ENCODE measurements around the gene PEF1. TPM values are rescaled to one million over a fixed set of nuclear protein-coding genes. Genes with fewer than 3 reads are reported as not detected.

PEF1 gene
- total RNA-seq, 5 donors from 2014 or later (not counting 1 experiment from before 2014, with no cell fraction given), result 38.7 to 49.8 (median 42.4) TPM

- no peaks in the 10 kb centered on the region for H3K9me3 ChIP-seq
- peaks cover 3 to 12% of the 10 kb centered on the region in 2 donors for H3K27me3 Mint-ChIP-seq
- POLR2A ChIA-PET, result no interaction called here
- peaks cover 24% of the 10 kb centered on the region for H3K36me3 Mint-ChIP-seq
- peaks cover 0 to 4% (median 3%) of the 10 kb centered on the region in 3 donors for H3K4me1 Mint-ChIP-seq
- H3K27me3 ChIP-seq (replicated peaks in 1 of 2; ENCODE audit: control insufficient read depth in 2 of 2, extremely low read depth in 1 of 2, insufficient read depth in 2 of 2, low read length in 1 of 2), result peaks cover 0 to 17% of the 10 kb centered on the region in 2 experiments
- no peak overlapping the region for H3K4me3 Mint-ChIP-seq
- no peak overlapping the region for H3K4me3 ChIP-seq (ENCODE audit: control insufficient read depth in 1 of 2, extremely low read depth in 1 of 2, low read length in 1 of 2)
- no peak for DNase-seq
- no peaks in the 10 kb centered on the region for H3K9me3 Mint-ChIP-seq
- no peak for ATAC-seq (replicated peaks in 1 of 4)
- H3K27ac Mint-ChIP-seq, result no peak overlapping the region
- H3K36me3 ChIP-seq (ENCODE audit: control insufficient read depth in 2 of 2, extremely low read depth in 1 of 2, insufficient read depth in 1 of 2, low read length in 1 of 2), result peaks cover 6 to 17% of the 10 kb centered on the region in 2 donors
- peaks cover 0 to 1% of the 10 kb centered on the region in 2 experiments for H3K4me1 ChIP-seq (ENCODE audit: control insufficient read depth in 1 of 2, extremely low read depth in 1 of 2, insufficient read depth in 2 of 2, low read length in 2 of 2)
- CTCF ChIA-PET, result no interaction called here
- no peak overlapping the region for H3K27ac ChIP-seq (ENCODE audit: low read length)
- 97% methylated on average over 6 of the region's 12 CpGs for WGBS (ENCODE audit: insufficient coverage)
These were observed 21.3 kb downstream of the PEF1 start for GRCh38 chr1:31623365-31623764.

DNA sequence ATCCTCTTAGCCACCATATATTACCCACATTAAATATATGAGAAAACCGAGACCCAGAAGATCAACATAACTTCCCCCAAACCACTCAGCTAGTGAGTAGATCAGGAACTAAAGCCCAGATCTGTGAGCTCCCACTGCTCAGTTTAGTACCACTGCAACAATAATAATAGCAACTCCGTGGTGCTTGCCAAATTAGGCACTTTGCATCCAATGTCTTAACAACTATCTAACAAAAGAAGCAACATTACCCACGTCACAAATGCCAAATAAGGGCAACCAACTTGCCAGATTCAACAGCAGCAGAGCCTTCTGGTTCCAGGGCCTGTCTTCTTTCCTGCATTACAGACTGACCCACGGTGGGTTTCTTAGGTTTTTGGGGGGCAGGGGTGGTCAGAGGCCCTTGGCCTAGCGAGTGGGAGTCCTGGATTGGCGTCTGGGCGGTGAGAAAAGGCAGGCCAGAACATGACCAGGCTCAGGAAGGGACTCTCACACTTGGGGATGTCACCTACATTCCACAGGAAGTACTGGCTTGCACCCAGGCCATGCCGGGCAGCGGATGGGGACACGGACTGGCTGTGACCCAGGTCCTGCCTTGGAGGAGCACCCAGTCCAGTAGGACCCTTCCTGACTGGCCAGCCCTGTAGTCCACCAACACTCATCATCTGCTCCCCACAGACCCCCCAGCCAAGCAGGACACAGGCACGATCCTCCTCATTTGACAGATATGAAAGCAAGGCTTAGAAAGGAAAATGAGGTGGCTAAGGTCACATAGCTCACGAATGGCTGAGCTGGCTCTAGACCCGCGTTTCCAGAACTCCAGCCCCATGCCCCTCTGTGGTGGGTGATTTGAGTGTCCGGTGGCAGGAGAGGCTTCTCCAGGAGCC, 22.6 kb downstream of the PEF1 start:
- DNase-seq, result peak in 1 of 35 experiments; percentile 21
- no peaks in the 10 kb centered on the region for H3K9me3 ChIP-seq
- POLR2A ChIA-PET, result no interaction called here
- peaks cover 0 to 30% of the 10 kb centered on the region in 2 experiments for H3K27me3 ChIP-seq (replicated peaks in 1 of 2; ENCODE audit: control insufficient read depth in 2 of 2, extremely low read depth in 1 of 2, insufficient read depth in 2 of 2, low read length in 1 of 2)
- peaks cover 0 to 5% of the 10 kb centered on the region in 2 donors for H3K36me3 ChIP-seq (ENCODE audit: control insufficient read depth in 2 of 2, extremely low read depth in 1 of 2, insufficient read depth in 1 of 2, low read length in 1 of 2)
- CTCF ChIA-PET, result no interaction called here
- H3K27ac ChIP-seq (ENCODE audit: low read length), result no peak overlapping the region
- 80% methylated on average over 14 of the region's 15 CpGs for WGBS (ENCODE audit: insufficient coverage)
- no peak for ATAC-seq (replicated peaks in 1 of 4)
- H3K9me3 Mint-ChIP-seq, result no peaks in the 10 kb centered on the region
- peaks cover 3 to 8% (median 7%) of the 10 kb centered on the region in 3 donors for H3K4me1 Mint-ChIP-seq
- H3K4me3 ChIP-seq (ENCODE audit: control insufficient read depth in 1 of 2, extremely low read depth in 1 of 2, low read length in 1 of 2), result no peak overlapping the region
- H3K27me3 Mint-ChIP-seq, result peaks cover 6 to 19% of the 10 kb centered on the region in 2 donors
- no peak overlapping the region for H3K27ac Mint-ChIP-seq
- H3K36me3 Mint-ChIP-seq, result peaks cover 14% of the 10 kb centered on the region
- peaks cover 0 to 13% of the 10 kb centered on the region in 2 experiments for H3K4me1 ChIP-seq (ENCODE audit: control insufficient read depth in 1 of 2, extremely low read depth in 1 of 2, insufficient read depth in 2 of 2, low read length in 2 of 2)
- no peak overlapping the region for H3K4me3 Mint-ChIP-seq

DNA sequence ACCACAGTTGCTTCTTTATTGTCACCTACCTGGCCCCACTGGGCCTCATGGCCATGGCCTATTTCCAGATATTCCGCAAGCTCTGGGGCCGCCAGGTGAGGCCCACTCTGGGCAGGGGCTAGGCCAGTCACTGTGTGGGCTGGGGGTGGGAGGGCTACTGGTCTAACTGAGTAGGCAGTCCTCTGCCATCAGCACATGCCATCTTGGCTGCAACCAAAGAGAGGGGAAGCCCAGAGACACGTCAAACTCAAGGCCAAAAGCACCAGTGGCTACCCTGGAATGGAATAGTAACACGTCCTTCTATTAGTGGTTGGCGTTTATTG, 23.2 kb downstream of the PEF1 start:
- H3K27me3 ChIP-seq (replicated peaks in 1 of 2; ENCODE audit: control insufficient read depth in 2 of 2, extremely low read depth in 1 of 2, insufficient read depth in 2 of 2, low read length in 1 of 2), result peaks cover under 1 to 36% of the 10 kb centered on the region in 2 experiments
- no peak overlapping the region for H3K4me3 Mint-ChIP-seq
- peaks cover 5 to 12% (median 7%) of the 10 kb centered on the region in 3 donors for H3K4me1 Mint-ChIP-seq
- 80% methylated on average over 1 of the region's 5 CpGs for WGBS (ENCODE audit: insufficient coverage)
- H3K4me3 ChIP-seq (ENCODE audit: control insufficient read depth in 1 of 2, extremely low read depth in 1 of 2, low read length in 1 of 2), result no peak overlapping the region
- ATAC-seq (replicated peaks in 1 of 4) (no peak), DNase-seq (peak in 1 of 35 experiments; percentile 14)
- no peaks in the 10 kb centered on the region for H3K36me3 ChIP-seq (ENCODE audit: control insufficient read depth in 2 of 2, extremely low read depth in 1 of 2, insufficient read depth in 1 of 2, low read length in 1 of 2)
- ChIA-PET POLR2A (interaction anchor here in 1 of 2 donors (0.6 kb wide), 1 partner anchor 15 kb away, joined by 4 read pairs; no protein-coding TSS in a partner anchor), CTCF (no interaction called here)
- no peak overlapping the region for H3K27ac ChIP-seq (ENCODE audit: low read length)
- H3K9me3 Mint-ChIP-seq, result no peaks in the 10 kb centered on the region
- H3K9me3 ChIP-seq, result no peaks in the 10 kb centered on the region
- peaks cover 0 to 14% of the 10 kb centered on the region in 2 experiments for H3K4me1 ChIP-seq (ENCODE audit: control insufficient read depth in 1 of 2, extremely low read depth in 1 of 2, insufficient read depth in 2 of 2, low read length in 2 of 2)
- H3K36me3 Mint-ChIP-seq, result peaks cover 11% of the 10 kb centered on the region
- peaks cover 12 to 25% of the 10 kb centered on the region in 2 donors for H3K27me3 Mint-ChIP-seq
- H3K27ac Mint-ChIP-seq, result no peak overlapping the region

DNA sequence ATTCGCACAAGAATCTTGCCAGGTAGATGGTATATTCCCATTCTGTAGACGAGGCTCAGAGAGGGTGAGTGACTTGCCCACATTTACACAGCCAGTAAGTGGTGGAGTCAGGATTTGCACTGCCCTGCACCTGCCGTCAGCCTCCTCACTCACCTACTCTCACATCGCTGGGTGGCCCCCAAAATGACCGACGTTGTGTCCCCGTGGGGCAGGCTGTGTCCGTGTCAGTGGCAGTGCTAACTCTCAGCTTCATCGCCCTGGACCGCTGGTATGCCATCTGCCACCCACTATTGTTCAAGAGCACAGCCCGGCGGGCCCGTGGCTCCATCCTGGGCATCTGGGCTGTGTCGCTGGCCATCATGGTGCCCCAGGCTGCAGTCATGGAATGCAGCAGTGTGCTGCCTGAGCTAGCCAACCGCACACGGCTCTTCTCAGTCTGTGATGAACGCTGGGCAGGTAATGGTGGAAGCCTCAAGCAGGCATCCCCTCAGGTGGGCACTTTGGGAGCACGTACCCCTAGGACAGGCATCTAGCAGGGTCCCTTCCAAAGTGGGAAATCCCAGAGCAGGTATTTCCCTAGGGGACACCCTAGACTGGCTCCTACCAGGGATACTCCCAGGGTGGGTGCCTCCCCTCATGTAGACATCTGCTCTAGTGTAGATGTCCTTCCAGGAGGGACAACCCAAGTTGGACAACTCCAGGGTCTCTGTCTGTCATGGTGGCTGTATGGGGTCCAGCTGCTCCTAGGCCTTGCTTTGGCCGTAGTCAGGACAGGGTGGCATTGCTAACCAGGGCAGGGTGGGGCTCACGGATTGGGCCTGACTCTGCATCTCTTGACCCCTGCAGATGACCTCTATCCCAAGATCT, 23.8 kb downstream of the PEF1 start:
- H3K27me3 ChIP-seq (replicated peaks in 1 of 2; ENCODE audit: control insufficient read depth in 2 of 2, extremely low read depth in 1 of 2, insufficient read depth in 2 of 2, low read length in 1 of 2), result peaks cover 2 to 42% of the 10 kb centered on the region in 2 experiments
- H3K36me3 Mint-ChIP-seq, result peaks cover 11% of the 10 kb centered on the region
- DNase-seq (peak in 1 of 35 experiments; percentile 19), ATAC-seq (replicated peaks in 1 of 4) (no peak)
- WGBS (ENCODE audit: insufficient coverage), result 94% methylated on average over 18 of the region's 20 CpGs
- no peak overlapping the region for H3K4me3 Mint-ChIP-seq
- H3K9me3 ChIP-seq, result no peaks in the 10 kb centered on the region
- H3K4me3 ChIP-seq (ENCODE audit: control insufficient read depth in 1 of 2, extremely low read depth in 1 of 2, low read length in 1 of 2), result no peak overlapping the region
- no peak overlapping the region for H3K27ac Mint-ChIP-seq
- no peaks in the 10 kb centered on the region for H3K36me3 ChIP-seq (ENCODE audit: control insufficient read depth in 2 of 2, extremely low read depth in 1 of 2, insufficient read depth in 1 of 2, low read length in 1 of 2)
- ChIA-PET POLR2A (interaction anchor here in 1 of 2 donors (0.6 kb wide), 1 partner anchor 16 kb away, joined by 4 read pairs; no protein-coding TSS in a partner anchor), CTCF (no interaction called here)
- H3K27me3 Mint-ChIP-seq, result peaks cover 18 to 31% of the 10 kb centered on the region in 2 donors
- H3K27ac ChIP-seq (ENCODE audit: low read length), result no peak overlapping the region
- peaks cover 5 to 12% (median 7%) of the 10 kb centered on the region in 3 donors for H3K4me1 Mint-ChIP-seq
- no peaks in the 10 kb centered on the region for H3K9me3 Mint-ChIP-seq
- peaks cover 0 to 14% of the 10 kb centered on the region in 2 experiments for H3K4me1 ChIP-seq (ENCODE audit: control insufficient read depth in 1 of 2, extremely low read depth in 1 of 2, insufficient read depth in 2 of 2, low read length in 2 of 2)

DNA sequence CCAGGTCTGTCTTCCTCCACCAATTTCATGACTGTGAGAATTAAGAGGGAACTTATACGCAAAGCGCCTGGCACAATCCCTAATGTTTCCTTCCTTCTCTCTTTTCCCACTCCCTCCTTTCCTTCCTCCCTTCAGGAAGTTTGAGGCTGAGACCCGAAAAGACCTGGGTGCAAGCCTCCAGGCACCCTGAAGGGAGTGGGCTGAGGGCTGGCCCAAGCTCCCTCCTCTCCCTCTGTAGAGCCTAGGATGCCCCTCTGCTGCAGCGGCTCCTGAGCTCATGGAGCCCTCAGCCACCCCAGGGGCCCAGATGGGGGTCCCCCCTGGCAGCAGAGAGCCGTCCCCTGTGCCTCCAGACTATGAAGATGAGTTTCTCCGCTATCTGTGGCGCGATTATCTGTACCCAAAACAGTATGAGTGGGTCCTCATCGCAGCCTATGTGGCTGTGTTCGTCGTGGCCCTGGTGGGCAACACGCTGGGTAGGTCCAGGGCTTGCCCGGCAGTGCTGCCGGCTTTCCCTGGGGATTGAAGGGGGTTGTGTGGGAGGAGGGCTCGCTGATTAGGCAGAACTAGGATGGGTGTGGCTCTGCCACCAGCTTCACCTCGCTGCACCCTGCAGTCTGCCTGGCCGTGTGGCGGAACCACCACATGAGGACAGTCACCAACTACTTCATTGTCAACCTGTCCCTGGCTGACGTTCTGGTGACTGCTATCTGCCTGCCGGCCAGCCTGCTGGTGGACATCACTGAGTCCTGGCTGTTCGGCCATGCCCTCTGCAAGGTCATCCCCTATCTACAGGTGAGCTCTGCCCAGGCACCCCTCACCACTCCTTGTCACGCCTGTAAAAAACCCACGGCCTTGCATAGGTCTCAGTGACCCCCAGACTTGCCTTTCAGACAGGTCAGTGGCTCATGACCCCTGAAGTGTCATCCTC, 25.5 kb downstream of the PEF1 start:
- H3K9me3 ChIP-seq, result no peaks in the 10 kb centered on the region
- H3K27ac Mint-ChIP-seq, result no peak overlapping the region
- no peak overlapping the region for H3K4me3 ChIP-seq (ENCODE audit: control insufficient read depth in 1 of 2, extremely low read depth in 1 of 2, low read length in 1 of 2)
- ChIA-PET POLR2A (interaction anchor here in 1 of 2 donors (0.6 kb wide), 1 partner anchor 16 kb away, joined by 3 read pairs; no protein-coding TSS in a partner anchor), CTCF (interaction anchor here in 1 of 2 donors (0.7 kb wide), 1 partner anchor 485 kb away, joined by 3 read pairs; no protein-coding TSS in a partner anchor)
- H3K4me1 ChIP-seq (ENCODE audit: control insufficient read depth in 1 of 2, extremely low read depth in 1 of 2, insufficient read depth in 2 of 2, low read length in 2 of 2), result peaks cover 0 to 14% of the 10 kb centered on the region in 2 experiments
- no peak overlapping the region for H3K27ac ChIP-seq (ENCODE audit: low read length)
- 66% methylated on average over 13 of the region's 23 CpGs for WGBS (ENCODE audit: insufficient coverage)
- ATAC-seq (replicated peaks in 1 of 4), result no peak
- H3K4me1 Mint-ChIP-seq, result peaks cover 4 to 12% (median 5%) of the 10 kb centered on the region in 3 donors
- peak in 1 of 35 experiments; percentile 22 for DNase-seq
- peaks cover 23 to 37% of the 10 kb centered on the region in 2 donors for H3K27me3 Mint-ChIP-seq
- H3K27me3 ChIP-seq (replicated peaks in 1 of 2; ENCODE audit: control insufficient read depth in 2 of 2, extremely low read depth in 1 of 2, insufficient read depth in 2 of 2, low read length in 1 of 2), result peaks cover 2 to 59% of the 10 kb centered on the region in 2 experiments
- no peaks in the 10 kb centered on the region for H3K9me3 Mint-ChIP-seq
- no peaks in the 10 kb centered on the region for H3K36me3 ChIP-seq (ENCODE audit: control insufficient read depth in 2 of 2, extremely low read depth in 1 of 2, insufficient read depth in 1 of 2, low read length in 1 of 2)
- H3K4me3 Mint-ChIP-seq, result peak overlapping the region in 1 of 3 donors; percentile 46
- H3K36me3 Mint-ChIP-seq, result peaks cover 10% of the 10 kb centered on the region

Data from T-cell (primary cell).